ENCODE data around the gene LRCH3. TPM values are rescaled to one million over a fixed set of nuclear protein-coding genes. Genes with fewer than 3 reads are reported as not detected.
A peak's percentile ranks its signal among the peaks of the same experiment; 100 is the strongest.

The LRCH3 gene
- total and polyA plus RNA-seq, 9 of the 15 experiments (the other 6 are each of a cell fraction or from before 2014, with no cell fraction given): 4.6 to 75.3 (median 30.3) TPM

DNA sequence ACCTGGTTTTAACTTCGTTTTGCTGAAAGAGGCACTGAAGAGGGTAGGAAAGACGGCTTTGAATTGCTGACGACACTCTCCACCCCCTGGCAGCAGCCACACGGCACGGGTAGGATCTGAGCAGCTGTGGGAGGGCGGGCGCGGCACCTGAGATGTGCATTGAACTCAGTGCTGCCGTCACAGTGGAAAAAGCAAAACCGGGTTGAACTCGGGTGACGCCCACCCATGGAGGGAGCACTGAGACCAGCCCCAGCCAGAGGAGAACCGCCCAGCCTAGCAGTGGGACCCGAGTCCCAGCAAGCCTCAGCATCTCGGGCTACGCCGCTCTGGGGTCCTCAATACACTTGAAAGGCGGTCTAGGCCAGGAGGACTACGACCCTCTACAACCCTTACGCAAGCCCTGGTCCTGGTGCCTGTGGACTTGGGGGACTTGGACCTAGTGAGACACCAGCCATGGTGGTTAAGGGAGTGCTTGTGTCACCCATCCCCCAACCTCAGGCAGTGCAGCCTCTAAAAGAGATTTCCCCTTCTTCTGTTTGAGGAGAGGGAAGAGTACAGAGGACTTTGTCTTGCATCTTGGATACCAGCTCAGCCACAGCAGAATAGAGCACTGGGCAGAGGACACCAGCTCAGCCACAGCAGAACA, 108.9 kb downstream of the LRCH3 start:
- no peak overlapping the region for H3K27ac ChIP-seq (ENCODE audit: extremely low read depth, low read depth, low read length)
- ChIA-PET CTCF (ENCODE audit: low intra/inter-chr PET ratio) (no interaction called here), POLR2A (interaction anchor here (1.0 kb wide), 1 partner anchor 12 kb away, joined by 3 read pairs; no protein-coding TSS in a partner anchor)
- no TSS peak for BruUV-seq (replicated peaks)
- no peak for TF ChIP-seq NR2F6 (CRISPR knock-in tag; IDR thresholded peaks at IDR 0.05)
- TF ChIP-seq ZNF41 (CRISPR knock-in tag; conservative IDR thresholded peaks at IDR 0.05): no peak
- no peak for TF ChIP-seq MNT (conservative IDR thresholded peaks at IDR 0.05)
- no peak for TF ChIP-seq NUFIP1 (IDR thresholded peaks at IDR 0.05; ENCODE audit: partially characterized antibody)
- no peak for TF ChIP-seq ZNF586 (CRISPR knock-in tag; conservative IDR thresholded peaks at IDR 0.05)
- no peak for TF ChIP-seq ZNF444 (CRISPR knock-in tag; IDR thresholded peaks at IDR 0.05)
- TF ChIP-seq ZBTB26 (CRISPR knock-in tag; IDR thresholded peaks at IDR 0.05): no peak
- TF ChIP-seq ZBTB43 (CRISPR knock-in tag; IDR thresholded peaks at IDR 0.05): no peak
- TF ChIP-seq SAFB (IDR thresholded peaks at IDR 0.05; ENCODE audit: borderline replicate concordance, low read depth, low read length): no peak
- no peak for TF ChIP-seq CBX8 (IDR thresholded peaks at IDR 0.05; ENCODE audit: borderline replicate concordance, extremely low read depth, low read depth, low read length, poor library complexity, severe bottlenecking)
- WGBS (ENCODE audit: insufficient coverage, low coverage, missing lambda C conversion rate): 49% methylated on average over 20 of the region's 20 CpGs
- FAIRE-seq (no peak), ATAC-seq (peak; percentile 60), DNase-seq (ENCODE audit: extremely low read depth in 1 of 4, low spot score in 3 of 4) (no peak)
- H3K36me3 ChIP-seq (ENCODE audit: control insufficient read depth, insufficient read depth, low read length): no peaks in the 10 kb centered on the region
- H4K20me1 ChIP-seq (replicated peaks; ENCODE audit: control insufficient read depth, insufficient read depth, low read length): no peaks in the 10 kb centered on the region
- in situ Hi-C loops (cut with MboI): no loop called here
- H3K4me3 ChIP-seq: no peak overlapping the region
- H2AFZ ChIP-seq (ENCODE audit: low read depth, low read length): peak overlapping the region; percentile 43; the same call in 1 of the 2 replicates
- intact Hi-C loops (cut with micrococcal nuclease): loop anchor here (10.0 kb wide), 1 partner anchor 305 kb away; no protein-coding TSS in a partner anchor
- H3K4me1 ChIP-seq (replicated peaks in 1 of 2; ENCODE audit: control insufficient read depth in 2 of 2, insufficient read depth in 2 of 2, low read length in 2 of 2): peaks cover 0 to 5% of the 10 kb centered on the region in 2 experiments; a peak in 3 of 5 replicates
- peak overlapping the region in 1 of 2 experiments; percentile 61; a peak in 1 of 4 replicates for H3K9ac ChIP-seq (ENCODE audit: insufficient read depth in 1 of 2, low read depth in 2 of 2, low read length in 2 of 2)
- no peaks in the 10 kb centered on the region for H3K9me1 ChIP-seq (ENCODE audit: control insufficient read depth, insufficient read depth, low read length)
- H3K27me3 ChIP-seq (ENCODE audit: control insufficient read depth in 2 of 2, insufficient read depth in 2 of 2, low read length in 2 of 2): no peaks in the 10 kb centered on the region
- no peaks in the 10 kb centered on the region for H3K9me3 ChIP-seq (replicated peaks; ENCODE audit: control insufficient read depth, insufficient read depth, low read depth, low read length)
- no peak overlapping the region for H3K4me2 ChIP-seq (ENCODE audit: insufficient read depth, low read length)
- H3K79me2 ChIP-seq (ENCODE audit: control insufficient read depth, insufficient read depth, low read length): no peaks in the 10 kb centered on the region
